IMR-90 (cell line): ENCODE results near the gene MLIP. TPM values are rescaled to one million over a fixed set of nuclear protein-coding genes. Genes with fewer than 3 reads are reported as not detected.

Experiments
- ATAC-seq: fragments of 200-7000 bp; cut with Tn5 transposase; 2 replicates; pipeline ENCODE4 v1.9.1; 2020; ENCODE audit warnings: low read depth, mild to moderate bottlenecking, moderate library complexity
- BruUV-seq: library from RNA; stranded (reverse); fragments of 400-500 nt; replicated peaks from 2 replicates; lab custom pipeline; 2021; lab: Mats Ljungman, UMichigan
- CTCF ChIA-PET: fragments of 300-600 bp; formaldehyde crosslinking; extraction: SDS; loops from one replicate; lab custom pipeline; 2021; ENCODE audit warnings: antibody characterized with exemption; lab: Yijun Ruan, JAX
- POLR2A ChIA-PET: fragments of 300-600 bp; sonication (Branson Sonifier 250); formaldehyde crosslinking; loops from one replicate; lab custom pipeline; 2022; ENCODE audit warnings: antibody characterized with exemption; ENCODE audit not compliant: unreplicated experiment; lab: Charles Lee
- DNase-seq: peaks from one replicate; pipeline ENCODE4 v3.0.0; 2013
- H2AFZ ChIP-seq: replicated peaks from 2 replicates; pipeline ENCODE3; 2013; ENCODE audit warnings: low read length, mild to moderate bottlenecking; ENCODE audit not compliant: poor library complexity
- H2AK5ac ChIP-seq: 2 replicates; pipeline ENCODE4 v1.6.1; 2013; ENCODE audit warnings: low read depth, low read length, inconsistent platforms
- H2AK9ac ChIP-seq: replicated peaks from 2 replicates; pipeline ENCODE3; 2013; ENCODE audit warnings: mild to moderate bottlenecking, low read depth, low read length, moderate library complexity; ENCODE audit not compliant: poor library complexity
- H2BK120ac ChIP-seq: 2 replicates; pipeline ENCODE4 v1.6.1; 2013; ENCODE audit warnings: low read depth, low read length, inconsistent platforms
- H2BK15ac ChIP-seq: 3 replicates; pipeline ENCODE4 v1.6.1; 2013; ENCODE audit warnings: low read depth, low read length, inconsistent platforms
- H2BK20ac ChIP-seq: 2 replicates; pipeline ENCODE4 v1.6.1; 2013; ENCODE audit warnings: low read depth, mild to moderate bottlenecking, inconsistent platforms, low read length, moderate library complexity
- H2BK5ac ChIP-seq: 2 replicates; pipeline ENCODE4 v1.6.1; 2013; ENCODE audit warnings: mild to moderate bottlenecking, low read depth, low read length, inconsistent platforms; ENCODE audit not compliant: poor library complexity, severe bottlenecking
- H3K14ac ChIP-seq: replicated peaks from 2 replicates; pipeline ENCODE4 v1.6.1; 2013; ENCODE audit warnings: low read depth, low read length, inconsistent platforms
- H3K18ac ChIP-seq: 2 replicates; pipeline ENCODE4 v1.6.1; 2013; ENCODE audit warnings: low read depth, low read length, control low read depth
- H3K23ac ChIP-seq: 2 replicates; pipeline ENCODE4 v1.6.1; 2013; ENCODE audit warnings: low read depth, low read length, inconsistent platforms
- H3K27ac ChIP-seq: 2 replicates; pipeline ENCODE4 v1.5.1; 2013; ENCODE audit warnings: mild to moderate bottlenecking, control low read depth, low read length; ENCODE audit not compliant: insufficient read depth
- H3K27me3 ChIP-seq: 2 replicates; pipeline ENCODE4 v1.6.1; 2013; ENCODE audit warnings: low read length; ENCODE audit not compliant: control insufficient read depth, insufficient read depth
- H3K36me3 ChIP-seq: 2 replicates; pipeline ENCODE4 v1.6.1; 2013; ENCODE audit warnings: low read length, mixed read lengths; ENCODE audit not compliant: control insufficient read depth, insufficient read depth
- H3K4ac ChIP-seq: 2 replicates; pipeline ENCODE4 v1.6.1; 2013; ENCODE audit warnings: low read depth, low read length, inconsistent platforms
- H3K4me1 ChIP-seq: 2 replicates; pipeline ENCODE4 v1.6.1; 2013; ENCODE audit warnings: low read length, mixed read lengths; ENCODE audit not compliant: control insufficient read depth, insufficient read depth
- H3K4me2 ChIP-seq: 2 replicates; pipeline ENCODE4 v1.6.1; 2013; ENCODE audit warnings: low read depth, mild to moderate bottlenecking, control low read depth, low read length, moderate library complexity
- H3K4me3 ChIP-seq: 2 replicates; pipeline ENCODE4 v1.5.1; 2013; ENCODE audit warnings: low read depth, mild to moderate bottlenecking, control low read depth, low read length, moderate library complexity; ENCODE audit not compliant: insufficient read depth
- H3K56ac ChIP-seq: 2 replicates; pipeline ENCODE4 v1.6.1; 2013; ENCODE audit warnings: low read length, inconsistent platforms; ENCODE audit not compliant: insufficient read depth; ENCODE audit errors: extremely low read depth
- H3K79me1 ChIP-seq, 2 experiments: 2 replicates each; pipeline ENCODE4 v1.6.1; 2013; ENCODE audit warnings: low read length in 2 of 2, inconsistent platforms in 1 of 2, low read depth in 1 of 2
- H3K9ac ChIP-seq: 2 replicates; pipeline ENCODE4 v1.6.1; 2013; ENCODE audit warnings: low read depth, low read length, control low read depth
- H3K9me1 ChIP-seq: 2 replicates; pipeline ENCODE4 v1.6.1; 2013; ENCODE audit warnings: low read length, inconsistent platforms; ENCODE audit not compliant: insufficient read depth
- H3K9me3 ChIP-seq: 2 replicates; pipeline ENCODE4 v1.6.1; 2013; ENCODE audit warnings: low read length; ENCODE audit not compliant: control insufficient read depth, insufficient read depth
- H4K20me1 ChIP-seq: 2 replicates; pipeline ENCODE4 v1.6.1; 2013; ENCODE audit warnings: low read length, inconsistent platforms; ENCODE audit not compliant: insufficient read depth
- H4K5ac ChIP-seq: 2 replicates; pipeline ENCODE4 v1.6.1; 2013; ENCODE audit warnings: mild to moderate bottlenecking, low read depth, low read length, control low read depth
- H4K8ac ChIP-seq, 2 experiments: 2 replicates each; pipeline ENCODE4 v1.6.1; 2013; ENCODE audit warnings: low read depth in 2 of 2, low read length in 2 of 2, control low read depth in 1 of 2, inconsistent platforms in 1 of 2
- H4K91ac ChIP-seq: 2 replicates; pipeline ENCODE4 v1.6.1; 2013; ENCODE audit warnings: low read depth, low read length, inconsistent platforms; ENCODE audit not compliant: insufficient read depth
- BHLHE40 ChIP-seq: fragments of 150-350 bp; IDR thresholded peaks from 2 replicates; pipeline ENCODE4 v1.6.1; 2016; ENCODE audit warnings: mild to moderate bottlenecking, low read depth, low read length
- CEBPB ChIP-seq: IDR thresholded peaks from 2 replicates; pipeline ENCODE4 v1.6.1; 2012; ENCODE audit warnings: low read depth, low read length, improper control_type of control experiment
- CHD1 ChIP-seq: IDR thresholded peaks from 2 replicates; pipeline ENCODE4 v1.6.1; 2012; ENCODE audit warnings: low read depth, low read length, improper control_type of control experiment
- CTCF ChIP-seq: conservative IDR thresholded peaks from 2 replicates; pipeline ENCODE4 v1.5.1; 2012; ENCODE audit warnings: mild to moderate bottlenecking, low read depth, low read length, improper control_type of control experiment
- FOS ChIP-seq: fragments of 150-350 bp; IDR thresholded peaks from 2 replicates; pipeline ENCODE4 v1.6.1; 2016; ENCODE audit warnings: low read depth, low read length
- MAFK ChIP-seq: IDR thresholded peaks from 2 replicates; pipeline ENCODE4 v1.6.1; 2012; ENCODE audit warnings: low read depth, low read length, improper control_type of control experiment
- MAZ ChIP-seq: IDR thresholded peaks from 2 replicates; pipeline ENCODE4 v1.6.1; 2012; ENCODE audit warnings: low read depth, mild to moderate bottlenecking, low read length, improper control_type of control experiment, moderate library complexity, borderline replicate concordance
- MXI1 ChIP-seq: IDR thresholded peaks from 2 replicates; pipeline ENCODE4 v1.6.1; 2012; ENCODE audit warnings: low read depth, mild to moderate bottlenecking, low read length, moderate library complexity, borderline replicate concordance
- NFE2L2 ChIP-seq: fragments of 150-350 bp; IDR thresholded peaks from 2 replicates; pipeline ENCODE4 v1.6.1; 2016; ENCODE audit warnings: low read depth, mild to moderate bottlenecking, low read length
- POLR2A ChIP-seq: IDR thresholded peaks from 2 replicates; pipeline ENCODE4 v1.6.1; 2012; ENCODE audit warnings: mild to moderate bottlenecking, low read depth, low read length
- RAD21 ChIP-seq: IDR thresholded peaks from 2 replicates; pipeline ENCODE4 v1.6.1; 2012; ENCODE audit warnings: low read length, improper control_type of control experiment
- RCOR1 ChIP-seq: IDR thresholded peaks from 2 replicates; pipeline ENCODE4 v1.6.1; 2012; ENCODE audit warnings: mild to moderate bottlenecking, low read length, improper control_type of control experiment; ENCODE audit not compliant: insufficient replicate concordance
- RFX5 ChIP-seq: IDR thresholded peaks from 2 replicates; pipeline ENCODE4 v1.8.0; 2012; ENCODE audit warnings: low read depth, mild to moderate bottlenecking, low read length, moderate library complexity
- SMC3 ChIP-seq: fragments of 150-350 bp; IDR thresholded peaks from 2 replicates; pipeline ENCODE4 v1.6.1; 2016; ENCODE audit warnings: low read depth, mild to moderate bottlenecking, antibody characterized with exemption, low read length, moderate library complexity
- USF2 ChIP-seq: fragments of 150-350 bp; IDR thresholded peaks from 2 replicates; pipeline ENCODE4 v1.6.1; 2017; ENCODE audit warnings: mild to moderate bottlenecking, antibody characterized with exemption, low read length, low read depth
- dilution Hi-C: fragments of 300-500 bp; cut with HindIII; formaldehyde crosslinking; loops from one replicate; pipeline ENCODE4 v1.14.3; 2018; ENCODE audit warnings: low sequenced_read_pairs; ENCODE audit not compliant: unreplicated experiment
- in situ Hi-C: fragments of 300-500 bp; cut with MboI; formaldehyde crosslinking; loops from 3 replicates; pipeline ENCODE4 v1.14.3; 2019; ENCODE audit warnings: low sequenced_read_pairs, inconsistent platforms, mixed read lengths
- intact Hi-C: fragments of 100-400 bp; cut with micrococcal nuclease; formaldehyde crosslinking; loops from 2 replicates; pipeline ENCODE4 v1.10.0; 2022
- polyA plus RNA-seq, 3 experiments: library from polyadenylated mRNA; depleted of rRNA; stranded (reverse); fragments of >200 nt; gene quantifications; 2 replicates each; pipeline ENCODE4 v1.2.3, GENCODE V29; 2012; ENCODE audit warnings: low replicate concordance in 1 of 3
- total RNA-seq: library from RNA; depleted of rRNA; stranded (reverse); fragments of >200 nt; gene quantifications from 2 replicates; pipeline ENCODE4 v1.2.3, GENCODE V29; 2012
- TF ChIP-seq, protein P1 (sequence below): fragments of 150-350 bp; IDR thresholded peaks from 2 replicates; pipeline ENCODE4 v1.6.1; 2016; ENCODE audit warnings: low read depth, mild to moderate bottlenecking, low read length, moderate library complexity, borderline replicate concordance

Gene MLIP
- total and polyA plus RNA-seq, 2 of the 4 experiments (the other 2 are of a cell fraction), result not detected

GRCh38 chr6:54301770-54302169 lies 190.5 kb downstream of the MLIP start:
- no peak for TF ChIP-seq POLR2A
- TF ChIP-seq FOS, result no peak
- TF ChIP-seq RAD21, result no peak
- TF ChIP-seq MAZ, result no peak
- no peak for TF ChIP-seq BHLHE40
- no peak for TF ChIP-seq RFX5
- no peak for TF ChIP-seq CHD1
- TF ChIP-seq MXI1, result no peak
- TF ChIP-seq SMC3, result no peak
- no peak for TF ChIP-seq RCOR1
- no peak for TF ChIP-seq CTCF
- TF ChIP-seq, protein P1, sequence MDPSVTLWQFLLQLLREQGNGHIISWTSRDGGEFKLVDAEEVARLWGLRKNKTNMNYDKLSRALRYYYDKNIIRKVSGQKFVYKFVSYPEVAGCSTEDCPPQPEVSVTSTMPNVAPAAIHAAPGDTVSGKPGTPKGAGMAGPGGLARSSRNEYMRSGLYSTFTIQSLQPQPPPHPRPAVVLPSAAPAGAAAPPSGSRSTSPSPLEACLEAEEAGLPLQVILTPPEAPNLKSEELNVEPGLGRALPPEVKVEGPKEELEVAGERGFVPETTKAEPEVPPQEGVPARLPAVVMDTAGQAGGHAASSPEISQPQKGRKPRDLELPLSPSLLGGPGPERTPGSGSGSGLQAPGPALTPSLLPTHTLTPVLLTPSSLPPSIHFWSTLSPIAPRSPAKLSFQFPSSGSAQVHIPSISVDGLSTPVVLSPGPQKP, result no peak
- no peak for TF ChIP-seq NFE2L2
- TF ChIP-seq USF2, result no peak
- TF ChIP-seq MAFK, result no peak
- TF ChIP-seq CEBPB, result no peak
- H4K8ac ChIP-seq, result no peak overlapping the region
- ChIA-PET POLR2A (no interaction called here), CTCF (interaction anchor here (0.8 kb wide), 1 partner anchor 12 kb away, joined by 3 read pairs; no protein-coding TSS in a partner anchor)
- H3K4me1 ChIP-seq, result no peaks in the 10 kb centered on the region
- no peak overlapping the region for H3K14ac ChIP-seq
- no peak overlapping the region for H3K9ac ChIP-seq
- H3K56ac ChIP-seq, result no peak overlapping the region
- no peak overlapping the region for H3K4me2 ChIP-seq
- no peak overlapping the region for H2AK9ac ChIP-seq
- dilution Hi-C loops, result no loop called here
- H4K91ac ChIP-seq, result no peak overlapping the region
- H3K9me3 ChIP-seq, result no peaks in the 10 kb centered on the region
- H2AFZ ChIP-seq, result no peak overlapping the region
- no peak overlapping the region for H2BK5ac ChIP-seq
- H4K20me1 ChIP-seq, result no peaks in the 10 kb centered on the region
- BruUV-seq, result no TSS peak
- no peak for DNase-seq
- no peaks in the 10 kb centered on the region for H3K9me1 ChIP-seq
- no peak overlapping the region for H3K27ac ChIP-seq
- H3K23ac ChIP-seq, result no peak overlapping the region
- H2BK20ac ChIP-seq, result no peak overlapping the region
- in situ Hi-C loops, result no loop called here
- H4K5ac ChIP-seq, result no peak overlapping the region
- no peak overlapping the region for H2BK15ac ChIP-seq
- no peak overlapping the region for H3K4me3 ChIP-seq
- H2BK120ac ChIP-seq, result no peak overlapping the region
- H2AK5ac ChIP-seq, result no peak overlapping the region
- no peaks in the 10 kb centered on the region for H3K36me3 ChIP-seq
- ATAC-seq, result no peak
- H3K79me1 ChIP-seq, result no peaks in the 10 kb centered on the region
- intact Hi-C loops, result no loop called here
- no peak overlapping the region for H3K4ac ChIP-seq
- no peak overlapping the region for H3K18ac ChIP-seq
- H3K27me3 ChIP-seq, result no peaks in the 10 kb centered on the region
